Measurements from ENCODE around the gene ARHGAP6. TPM values are rescaled to one million over a fixed set of nuclear protein-coding genes. Genes with fewer than 3 reads are reported as not detected.

ARHGAP6 gene
- total RNA-seq, 6 donors from 2014 or later, result 14.4 to 40.9 (median 18.0) TPM

DNA sequence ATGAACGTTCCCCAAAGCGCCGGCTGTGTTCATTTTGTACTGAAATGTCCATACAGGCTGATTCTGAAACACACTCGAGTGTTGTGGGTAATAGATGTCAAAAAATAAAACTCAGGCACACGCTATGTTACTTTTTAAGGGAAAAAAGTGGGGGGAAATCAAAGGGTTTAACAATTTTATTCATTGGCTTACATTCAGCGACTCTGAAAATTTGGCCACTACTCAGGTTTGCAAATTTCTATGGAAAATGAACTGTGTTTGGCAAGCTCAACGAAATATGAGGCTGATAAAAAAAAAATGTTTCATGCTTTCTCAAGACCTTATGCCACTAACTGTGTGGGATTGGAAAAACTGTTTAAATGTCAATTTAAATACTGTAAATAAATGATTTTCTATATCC is 354.0 kb downstream of the ARHGAP6 start:
- H3K9me3 ChIP-seq, result no peaks in the 10 kb centered on the region
- no peak overlapping the region for H3K27ac ChIP-seq
- ATAC-seq (ENCODE audit: low FRiP score in 2 of 2) (no peak), DNase-seq (no peak)
- 66 to 77% methylated on average over 7 of the region's 7 CpGs for WGBS, 2 donors
- H3K4me1 ChIP-seq, result no peaks in the 10 kb centered on the region
- H3K4me3 ChIP-seq, result no peak overlapping the region
- H3K27me3 ChIP-seq, result no peaks in the 10 kb centered on the region
- H3K36me3 ChIP-seq, result no peaks in the 10 kb centered on the region
- TF ChIP-seq POLR2AphosphoS5 (IDR thresholded peaks at IDR 0.05) (no peak), POLR2A (IDR thresholded peaks at IDR 0.05) (no peak), EP300 (IDR thresholded peaks at IDR 0.05) (no peak)
- TF ChIP-seq, protein P1, sequence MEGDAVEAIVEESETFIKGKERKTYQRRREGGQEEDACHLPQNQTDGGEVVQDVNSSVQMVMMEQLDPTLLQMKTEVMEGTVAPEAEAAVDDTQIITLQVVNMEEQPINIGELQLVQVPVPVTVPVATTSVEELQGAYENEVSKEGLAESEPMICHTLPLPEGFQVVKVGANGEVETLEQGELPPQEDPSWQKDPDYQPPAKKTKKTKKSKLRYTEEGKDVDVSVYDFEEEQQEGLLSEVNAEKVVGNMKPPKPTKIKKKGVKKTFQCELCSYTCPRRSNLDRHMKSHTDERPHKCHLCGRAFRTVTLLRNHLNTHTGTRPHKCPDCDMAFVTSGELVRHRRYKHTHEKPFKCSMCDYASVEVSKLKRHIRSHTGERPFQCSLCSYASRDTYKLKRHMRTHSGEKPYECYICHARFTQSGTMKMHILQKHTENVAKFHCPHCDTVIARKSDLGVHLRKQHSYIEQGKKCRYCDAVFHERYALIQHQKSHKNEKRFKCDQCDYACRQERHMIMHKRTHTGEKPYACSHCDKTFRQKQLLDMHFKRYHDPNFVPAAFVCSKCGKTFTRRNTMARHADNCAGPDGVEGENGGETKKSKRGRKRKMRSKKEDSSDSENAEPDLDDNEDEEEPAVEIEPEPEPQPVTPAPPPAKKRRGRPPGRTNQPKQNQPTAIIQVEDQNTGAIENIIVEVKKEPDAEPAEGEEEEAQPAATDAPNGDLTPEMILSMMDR (IDR thresholded peaks at IDR 0.05), result no peak

DNA sequence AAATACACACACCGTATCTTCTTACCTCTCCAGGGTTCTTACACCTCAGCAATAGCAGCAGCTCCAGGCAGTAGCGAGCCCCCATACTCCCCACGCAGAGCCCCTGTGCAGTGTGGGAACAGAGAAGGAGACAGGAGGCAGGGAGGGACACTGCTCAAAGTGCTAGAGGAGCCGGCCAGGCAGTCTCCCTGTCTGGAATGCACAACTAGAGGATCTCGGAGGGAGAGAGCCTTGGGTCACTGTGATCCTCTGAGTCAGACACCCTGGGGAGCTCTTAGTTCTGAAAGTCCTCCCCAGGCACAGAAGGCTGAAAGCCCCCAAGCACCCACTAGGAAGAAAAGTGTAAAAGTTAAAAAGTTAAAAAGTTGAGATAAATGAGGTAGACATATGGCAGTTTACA is 356.5 kb downstream of the ARHGAP6 start:
- H3K4me1 ChIP-seq, result no peaks in the 10 kb centered on the region
- ATAC-seq (ENCODE audit: low FRiP score in 2 of 2) (no peak), DNase-seq (no peak)
- no peak overlapping the region for H3K4me3 ChIP-seq
- no peak overlapping the region for H3K27ac ChIP-seq
- no peaks in the 10 kb centered on the region for H3K36me3 ChIP-seq
- 66 to 70% methylated on average over 5 of the region's 5 CpGs for WGBS, 2 donors
- TF ChIP-seq, protein P1 (IDR thresholded peaks at IDR 0.05), result no peak
- TF ChIP-seq POLR2AphosphoS5 (IDR thresholded peaks at IDR 0.05) (no peak), POLR2A (IDR thresholded peaks at IDR 0.05) (no peak), EP300 (IDR thresholded peaks at IDR 0.05) (no peak)
- H3K27me3 ChIP-seq, result no peaks in the 10 kb centered on the region
- H3K9me3 ChIP-seq, result no peaks in the 10 kb centered on the region

DNA sequence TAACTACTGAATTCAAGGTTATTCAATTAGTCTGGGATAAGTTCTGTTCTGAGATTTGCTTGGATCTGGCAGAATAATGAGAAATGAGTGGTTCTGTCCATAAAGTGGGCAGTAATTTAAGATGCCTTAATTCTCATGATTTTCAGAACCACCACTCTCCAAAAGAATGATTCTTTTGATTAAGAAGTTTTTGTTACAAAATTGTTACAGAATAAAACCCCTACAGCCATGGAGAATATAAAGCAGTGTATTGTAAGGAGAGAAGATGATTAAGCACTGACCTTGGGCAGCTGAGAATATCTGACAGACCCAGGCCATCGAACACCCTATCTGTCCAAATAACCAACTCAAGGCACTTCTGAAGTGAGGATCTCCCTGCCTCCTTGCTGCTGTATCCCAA is 360.1 kb downstream of the ARHGAP6 start:
- Histone ChIP-seq H3K4me1 (no peaks in the 10 kb centered on the region), H3K4me3 (no peak overlapping the region), H3K36me3 (no peaks in the 10 kb centered on the region), H3K27me3 (no peaks in the 10 kb centered on the region), H3K27ac (no peak overlapping the region), H3K9me3 (no peaks in the 10 kb centered on the region)
- TF ChIP-seq POLR2AphosphoS5 (IDR thresholded peaks at IDR 0.05) (no peak), EP300 (IDR thresholded peaks at IDR 0.05) (no peak), POLR2A (IDR thresholded peaks at IDR 0.05) (no peak)
- TF ChIP-seq, protein P1 (IDR thresholded peaks at IDR 0.05), result no peak
- ATAC-seq (ENCODE audit: low FRiP score in 2 of 2), result no peak
- WGBS, 2 donors, result 67 to 83% methylated on average over 1 of the region's 1 CpG
- DNase-seq, result no peak

DNA sequence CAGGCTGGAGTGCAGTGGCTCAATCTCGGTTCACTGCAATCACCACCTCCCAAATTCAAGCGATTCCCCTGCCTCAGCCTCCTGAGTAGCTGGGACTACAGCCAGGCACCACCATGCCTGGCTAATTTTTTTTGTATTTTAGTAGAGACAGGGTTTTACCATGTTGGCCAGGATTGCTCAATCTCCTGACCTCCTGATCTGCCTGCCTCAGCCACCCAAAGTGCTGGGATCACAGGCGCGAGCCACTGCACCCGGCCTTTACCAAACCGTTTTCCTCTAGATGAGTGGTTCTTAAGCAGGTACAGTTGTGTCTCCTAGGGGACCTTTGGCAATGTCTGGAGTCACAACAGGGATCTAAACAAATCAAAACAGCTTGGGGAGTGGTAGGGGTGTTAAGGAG is 360.9 kb downstream of the ARHGAP6 start:
- H3K27me3 ChIP-seq, result no peaks in the 10 kb centered on the region
- no peak overlapping the region for H3K4me3 ChIP-seq
- H3K36me3 ChIP-seq, result no peaks in the 10 kb centered on the region
- ATAC-seq (ENCODE audit: low FRiP score in 2 of 2) (no peak), DNase-seq (no peak)
- 80 to 88% methylated on average over 2 to 6 of the region's 6 CpGs for WGBS, 2 donors
- no peaks in the 10 kb centered on the region for H3K9me3 ChIP-seq
- H3K27ac ChIP-seq, result no peak overlapping the region
- no peaks in the 10 kb centered on the region for H3K4me1 ChIP-seq
- no peak for TF ChIP-seq POLR2A (IDR thresholded peaks at IDR 0.05)
- TF ChIP-seq, protein P1 (IDR thresholded peaks at IDR 0.05), result no peak
- TF ChIP-seq POLR2AphosphoS5 (IDR thresholded peaks at IDR 0.05), result no peak
- TF ChIP-seq EP300 (IDR thresholded peaks at IDR 0.05), result no peak

DNA sequence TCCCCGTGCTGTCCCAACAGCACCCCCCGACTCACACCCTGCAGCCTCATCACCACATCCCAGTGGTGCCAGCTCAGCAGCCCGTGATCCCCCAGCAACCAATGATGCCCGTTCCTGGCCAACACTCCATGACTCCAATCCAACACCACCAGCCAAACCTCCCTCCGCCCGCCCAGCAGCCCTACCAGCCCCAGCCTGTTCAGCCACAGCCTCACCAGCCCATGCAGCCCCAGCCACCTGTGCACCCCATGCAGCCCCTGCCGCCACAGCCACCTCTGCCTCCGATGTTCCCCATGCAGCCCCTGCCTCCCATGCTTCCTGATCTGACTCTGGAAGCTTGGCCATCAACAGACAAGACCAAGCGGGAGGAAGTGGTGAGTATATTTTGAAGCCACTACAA is 367.1 kb downstream of the ARHGAP6 start:
- peak in 1 of 2 donors; percentile 34 for DNase-seq
- WGBS, 2 donors, result 80 to 94% methylated on average over 3 to 9 of the region's 9 CpGs
- Histone ChIP-seq H3K4me3 (no peak overlapping the region), H3K36me3 (no peaks in the 10 kb centered on the region), H3K27me3 (no peaks in the 10 kb centered on the region), H3K27ac (no peak overlapping the region), H3K9me3 (no peaks in the 10 kb centered on the region), H3K4me1 (no peaks in the 10 kb centered on the region)
- no peak for ATAC-seq (ENCODE audit: low FRiP score in 2 of 2)
- TF ChIP-seq POLR2AphosphoS5 (IDR thresholded peaks at IDR 0.05), result no peak
- TF ChIP-seq, protein P1 (IDR thresholded peaks at IDR 0.05), result no peak
- no peak for TF ChIP-seq EP300 (IDR thresholded peaks at IDR 0.05)
- TF ChIP-seq POLR2A (IDR thresholded peaks at IDR 0.05), result no peak

Data from upper lobe of left lung (tissue), 6 donors.